DOHH2 (cell line): ENCODE results near the gene KIF20B.

Experiments
- H3F3A ChIP-seq: fragments of 200-600 bp; sonication (generic), shearing (Covaris generic); 2 replicates; pipeline ENCODE4 v1.6.0; 2016; ENCODE audit warnings: antibody characterized with exemption, mild to moderate bottlenecking; ENCODE audit not compliant: control insufficient read depth, insufficient read depth
- H3K27ac ChIP-seq: fragments of 200-600 bp; sonication (generic); 2 replicates; pipeline ENCODE4 v1.5.1; 2014; ENCODE audit warnings: low read depth, mild to moderate bottlenecking, low read length, moderate library complexity
- H3K27me3 ChIP-seq: fragments of 200-600 bp; sonication (generic); 2 replicates; pipeline ENCODE4 v1.6.1; 2014; ENCODE audit warnings: mild to moderate bottlenecking, low read length, mixed read lengths; ENCODE audit not compliant: control insufficient read depth
- H3K36me3 ChIP-seq: fragments of 200-600 bp; sonication (generic); 2 replicates; pipeline ENCODE4 v1.6.1; 2014; ENCODE audit warnings: mild to moderate bottlenecking, low read length, moderate library complexity, mixed read lengths; ENCODE audit not compliant: control insufficient read depth
- H3K4me1 ChIP-seq: fragments of 200-600 bp; sonication (generic); 2 replicates; pipeline ENCODE4 v1.6.1; 2014; ENCODE audit warnings: mild to moderate bottlenecking, low read length, mixed read lengths; ENCODE audit not compliant: control insufficient read depth
- H3K4me2 ChIP-seq: fragments of 200-600 bp; sonication (generic); 2 replicates; pipeline ENCODE4 v1.6.0; 2014; ENCODE audit warnings: mild to moderate bottlenecking, low read length, moderate library complexity
- H3K4me3 ChIP-seq: fragments of 200-600 bp; sonication (generic); 2 replicates; pipeline ENCODE4 v1.5.1; 2014; ENCODE audit warnings: mild to moderate bottlenecking, low read length, mixed read lengths
- H3K79me2 ChIP-seq: fragments of 200-600 bp; sonication (generic); 2 replicates; pipeline ENCODE4 v1.6.1; 2014; ENCODE audit warnings: mild to moderate bottlenecking, low read length, mixed read lengths; ENCODE audit not compliant: control insufficient read depth
- H3K9me2 ChIP-seq: fragments of 200-600 bp; sonication (generic); replicated peaks from 2 replicates; pipeline ENCODE4 v1.6.1; 2014; ENCODE audit warnings: mild to moderate bottlenecking, low read length, mixed read lengths; ENCODE audit not compliant: control insufficient read depth
- H3K9me3 ChIP-seq: fragments of 200-600 bp; sonication (generic); 2 replicates; pipeline ENCODE4 v1.6.1; 2014; ENCODE audit warnings: antibody characterized with exemption, low read length, mixed read lengths; ENCODE audit not compliant: control insufficient read depth, insufficient read depth
- H4K20me1 ChIP-seq: fragments of 200-600 bp; sonication (generic); 2 replicates; pipeline ENCODE4 v1.6.0; 2014; ENCODE audit warnings: low read depth, mild to moderate bottlenecking, antibody characterized with exemption, low read length, moderate library complexity; ENCODE audit not compliant: control insufficient read depth, insufficient read depth
- CTCF ChIP-seq: fragments of 200-600 bp; sonication (generic); IDR thresholded peaks from one replicate; pipeline ENCODE4 v1.5.1; 2014; ENCODE audit warnings: antibody characterized with exemption, mild to moderate bottlenecking, low read depth, low read length; ENCODE audit not compliant: poor library complexity, severe bottlenecking
- EZH2phosphoT487 ChIP-seq: fragments of 200-600 bp; sonication (generic); IDR thresholded peaks from 2 replicates; pipeline ENCODE4 v1.6.1; 2017; ENCODE audit warnings: borderline replicate concordance, mild to moderate bottlenecking, antibody characterized with exemption, low read length, moderate library complexity, mixed read lengths

KIF20B gene

GRCh38 chr10:89789188-89789877 lies 87.9 kb downstream of the KIF20B start:
- TF ChIP-seq EZH2phosphoT487 (no peak), CTCF (no peak)
- Histone ChIP-seq H4K20me1 (no peaks in the 10 kb centered on the region), H3K79me2 (no peaks in the 10 kb centered on the region), H3K4me1 (no peaks in the 10 kb centered on the region), H3K27me3 (no peaks in the 10 kb centered on the region), H3K4me3 (no peak overlapping the region), H3K9me3 (no peaks in the 10 kb centered on the region), H3K9me2 (no peaks in the 10 kb centered on the region), H3K36me3 (no peaks in the 10 kb centered on the region), H3F3A (peaks cover 4% of the 10 kb centered on the region; the same call in 1 of the 2 replicates), H3K4me2 (no peak overlapping the region), H3K27ac (no peak overlapping the region)

- no peaks in the 10 kb centered on the region for H3K9me3 ChIP-seq
- H3K4me3 ChIP-seq = no peak overlapping the region
- no peak for TF ChIP-seq EZH2phosphoT487
- no peaks in the 10 kb centered on the region for H3K36me3 ChIP-seq
- H4K20me1 ChIP-seq = no peaks in the 10 kb centered on the region
- no peaks in the 10 kb centered on the region for H3K27me3 ChIP-seq
- H3K9me2 ChIP-seq = no peaks in the 10 kb centered on the region
- H3K79me2 ChIP-seq = no peaks in the 10 kb centered on the region
- no peaks in the 10 kb centered on the region for H3K4me1 ChIP-seq
- no peaks in the 10 kb centered on the region for H3F3A ChIP-seq
- H3K27ac ChIP-seq = no peak overlapping the region
- H3K4me2 ChIP-seq = no peak overlapping the region
Observed at GRCh38 chr10:89792187-89792586, 90.8 kb downstream of the KIF20B start.

- Histone ChIP-seq H3K4me2 (no peak overlapping the region), H3K4me1 (no peaks in the 10 kb centered on the region), H3K9me2 (no peaks in the 10 kb centered on the region), H3K4me3 (no peak overlapping the region), H3F3A (no peaks in the 10 kb centered on the region), H3K36me3 (no peaks in the 10 kb centered on the region), H3K79me2 (no peaks in the 10 kb centered on the region), H4K20me1 (no peaks in the 10 kb centered on the region), H3K27me3 (no peaks in the 10 kb centered on the region), H3K9me3 (no peaks in the 10 kb centered on the region), H3K27ac (no peak overlapping the region)
- TF ChIP-seq EZH2phosphoT487 (no peak), CTCF (peak; percentile 76)
Observed at GRCh38 chr10:89793649-89794254, 92.4 kb downstream of the KIF20B start.

GRCh38 chr10:89795840-89796239 lies 94.5 kb downstream of the KIF20B start:
- no peaks in the 10 kb centered on the region for H3K79me2 ChIP-seq
- H3K27me3 ChIP-seq = 0 out of 2 replicates have a peak, but pooled peaks cover 7% of the 10 kb centered on the region
- H4K20me1 ChIP-seq = no peaks in the 10 kb centered on the region
- H3K9me3 ChIP-seq = no peaks in the 10 kb centered on the region
- no peaks in the 10 kb centered on the region for H3K4me1 ChIP-seq
- H3K9me2 ChIP-seq = no peaks in the 10 kb centered on the region
- H3K27ac ChIP-seq = no peak overlapping the region
- no peaks in the 10 kb centered on the region for H3K36me3 ChIP-seq
- no peaks in the 10 kb centered on the region for H3F3A ChIP-seq
- TF ChIP-seq CTCF (no peak), EZH2phosphoT487 (no peak)
- H3K4me3 ChIP-seq = no peak overlapping the region
- no peak overlapping the region for H3K4me2 ChIP-seq
